WTC11 (cell line): ENCODE data around the gene USP4. TPM values are rescaled to one million over a fixed set of nuclear protein-coding genes. Genes with fewer than 3 reads are reported as not detected.

Experiments
- ATAC-seq: fragments of 200-7000 bp; cut with Tn5 transposase; 2 replicates; pipeline ENCODE4 v1.10.0; 2021; ENCODE audit warnings: mild to moderate bottlenecking, moderate library complexity
- CTCF ChIA-PET: fragments of 300-600 bp; sonication (Branson Sonifier 250); formaldehyde crosslinking; loops from one replicate; lab custom pipeline; 2021; ENCODE audit warnings: antibody characterized with exemption; lab: Charles Lee
- POLR2A ChIA-PET: fragments of 350-600 bp; sonication (Branson Sonifier 250); formaldehyde crosslinking; loops from one replicate; lab custom pipeline; 2021; ENCODE audit warnings: antibody characterized with exemption; lab: Charles Lee
- DNase-seq: peaks from one replicate; pipeline ENCODE4 v3.0.0; 2021; ENCODE audit warnings: low spot score
- H3K27ac Mint-ChIP-seq: 2 replicates; pipeline ENCODE4 v1.8.0; 2021; ENCODE audit warnings: mixed read lengths
- H3K27me3 Mint-ChIP-seq: 2 replicates; pipeline ENCODE4 v1.8.0; 2021; ENCODE audit warnings: low read depth, mild to moderate bottlenecking, moderate library complexity, mixed read lengths
- H3K36me3 Mint-ChIP-seq: 2 replicates; pipeline ENCODE4 v1.8.0; 2021; ENCODE audit warnings: mixed read lengths
- H3K4me1 Mint-ChIP-seq: 2 replicates; pipeline ENCODE4 v1.8.0; 2022; ENCODE audit warnings: mixed read lengths
- H3K4me3 Mint-ChIP-seq: 2 replicates; pipeline ENCODE4 v1.8.0; 2021; ENCODE audit warnings: mild to moderate bottlenecking, moderate library complexity, mixed read lengths
- H3K9me3 Mint-ChIP-seq: 2 replicates; pipeline ENCODE4 v1.8.0; 2021; ENCODE audit warnings: mixed read lengths
- AR ChIP-seq: fragments of 250-450 bp; sonication (Bioruptor Pico); IDR thresholded peaks from 2 replicates; pipeline ENCODE4 v1.9.0; 2021; ENCODE audit warnings: mild to moderate bottlenecking
- CDX4 ChIP-seq: fragments of 250-450 bp; sonication (Bioruptor Pico); IDR thresholded peaks from 2 replicates; pipeline ENCODE4 v1.9.0; 2021; ENCODE audit warnings: moderate library complexity, mild to moderate bottlenecking, inconsistent platforms, borderline replicate concordance
- CREB1 ChIP-seq: sonication (generic); formaldehyde crosslinking; IDR thresholded peaks from 2 replicates; pipeline ENCODE4 v1.8.0; 2023; ENCODE audit warnings: mild to moderate bottlenecking, missing genetic modification reagents
- CTCF ChIP-seq: fragments of 200-600 bp; IDR thresholded peaks from 2 replicates; pipeline ENCODE4 v1.8.0; 2022; ENCODE audit warnings: antibody characterized with exemption
- E2F5 ChIP-seq: sonication (generic); formaldehyde crosslinking; IDR thresholded peaks from 2 replicates; pipeline ENCODE4 v1.8.1; 2022; ENCODE audit warnings: mild to moderate bottlenecking, moderate library complexity, missing genetic modification reagents
- ELF4 ChIP-seq: sonication (generic); formaldehyde crosslinking; IDR thresholded peaks from 2 replicates; pipeline ENCODE4 v1.8.1; 2022; ENCODE audit warnings: low read depth, mild to moderate bottlenecking, moderate library complexity, missing genetic modification reagents
- ESRRA ChIP-seq: sonication (generic); formaldehyde crosslinking; IDR thresholded peaks from 2 replicates; pipeline ENCODE4 v1.8.1; 2022; ENCODE audit warnings: mild to moderate bottlenecking, missing genetic modification reagents, borderline replicate concordance
- JUN ChIP-seq: sonication (generic); formaldehyde crosslinking; IDR thresholded peaks from 2 replicates; pipeline ENCODE4 v1.8.0; 2023; ENCODE audit warnings: mild to moderate bottlenecking, missing genetic modification reagents
- MYBL2 ChIP-seq: sonication (generic); formaldehyde crosslinking; IDR thresholded peaks from 2 replicates; pipeline ENCODE4 v1.8.1; 2023; ENCODE audit warnings: mild to moderate bottlenecking, moderate library complexity, missing genetic modification reagents
- NFYB ChIP-seq: sonication (generic); formaldehyde crosslinking; conservative IDR thresholded peaks from 2 replicates; pipeline ENCODE4 v1.8.0; 2022; ENCODE audit warnings: low read depth, missing genetic modification reagents
- NR2C2 ChIP-seq: sonication (generic); formaldehyde crosslinking; IDR thresholded peaks from 2 replicates; pipeline ENCODE4 v1.8.0; 2022; ENCODE audit warnings: mild to moderate bottlenecking, missing genetic modification reagents
- RELA ChIP-seq: sonication (generic); formaldehyde crosslinking; IDR thresholded peaks from 2 replicates; pipeline ENCODE4 v1.8.1; 2022; ENCODE audit warnings: missing genetic modification reagents, mild to moderate bottlenecking, borderline replicate concordance
- TCF7 ChIP-seq: sonication (generic); formaldehyde crosslinking; IDR thresholded peaks from 2 replicates; pipeline ENCODE4 v1.8.0; 2022; ENCODE audit warnings: mild to moderate bottlenecking, low read depth, missing genetic modification reagents, moderate library complexity
- ZNF232 ChIP-seq: sonication (generic); formaldehyde crosslinking; IDR thresholded peaks from 2 replicates; pipeline ENCODE4 v1.8.0; 2022; ENCODE audit warnings: mild to moderate bottlenecking, missing genetic modification reagents
- ZNF281 ChIP-seq: sonication (generic); formaldehyde crosslinking; IDR thresholded peaks from 2 replicates; pipeline ENCODE4 v1.8.0; 2023; ENCODE audit warnings: mild to moderate bottlenecking, missing genetic modification reagents
- ZNF416 ChIP-seq: fragments of 250-450 bp; sonication (Bioruptor Pico); IDR thresholded peaks from 2 replicates; pipeline ENCODE4 v1.9.0; 2021; ENCODE audit warnings: mild to moderate bottlenecking, inconsistent platforms
- ZNF423 ChIP-seq: fragments of 250-450 bp; sonication (Bioruptor Pico); IDR thresholded peaks from 2 replicates; pipeline ENCODE4 v2.1.2; 2022; ENCODE audit warnings: mild to moderate bottlenecking, moderate library complexity
- ZNF532 ChIP-seq: fragments of 250-450 bp; sonication (Bioruptor Pico); IDR thresholded peaks from 2 replicates; pipeline ENCODE4 v1.9.0; 2021; ENCODE audit warnings: mild to moderate bottlenecking, borderline replicate concordance
- ZSCAN18 ChIP-seq: fragments of 250-450 bp; sonication (Bioruptor Pico); IDR thresholded peaks from 2 replicates; pipeline ENCODE4 v2.1.2; 2022; ENCODE audit warnings: mild to moderate bottlenecking, moderate library complexity
- total RNA-seq: library from RNA; stranded (reverse); gene quantifications from 3 replicates; pipeline ENCODE4 v1.2.3, GENCODE V29; 2021

Gene USP4
- total RNA-seq, 1 experiment from 2014 or later: 29.1 TPM

- TF ChIP-seq ELF4 (CRISPR knock-in tag): no peak
- TF ChIP-seq RELA (CRISPR knock-in tag): no peak
- no peak for TF ChIP-seq CDX4 (CRISPR knock-in tag)
- no peak for TF ChIP-seq CREB1 (CRISPR knock-in tag)
- TF ChIP-seq ZNF532 (CRISPR knock-in tag): no peak
- TF ChIP-seq JUN (CRISPR knock-in tag): no peak
- no peak for TF ChIP-seq ZSCAN18 (CRISPR knock-in tag)
- TF ChIP-seq ZNF423 (CRISPR knock-in tag): no peak
These were observed 11.7 kb upstream of the USP4 start (continued) for GRCh38 chr3:49351521-49352011.

- Mint-ChIP-seq H3K36me3 (peaks cover 4% of the 10 kb centered on the region; the same call in 1 of the 2 replicates), H3K27ac (no peak overlapping the region), H3K4me1 (peaks cover 3% of the 10 kb centered on the region; the same call in 1 of the 2 replicates), H3K27me3 (no peaks in the 10 kb centered on the region; the same call in 1 of the 2 replicates), H3K9me3 (peaks cover 3% of the 10 kb centered on the region), H3K4me3 (no peak overlapping the region)
- DNase-seq (no peak), ATAC-seq (no peak)
- ChIA-PET CTCF (interaction anchor here (3.1 kb wide), 1 partner anchor 10 kb away, joined by 25 read pairs; the partner anchor contains the start of gene USP4), POLR2A (interaction anchor here (0.8 kb wide), 1 partner anchor 10 kb away, joined by 3 read pairs; no protein-coding TSS in a partner anchor)
- TF ChIP-seq CTCF (no peak), TCF7 (CRISPR knock-in tag) (no peak), ZNF232 (CRISPR knock-in tag) (no peak), JUN (CRISPR knock-in tag) (no peak), E2F5 (CRISPR knock-in tag) (no peak), NFYB (no peak), AR (CRISPR knock-in tag) (no peak), ESRRA (no peak), ZNF416 (no peak), MYBL2 (CRISPR knock-in tag) (no peak), NR2C2 (no peak), RELA (CRISPR knock-in tag) (no peak), ZNF281 (no peak)
These were observed 9.7 kb upstream of the USP4 start for GRCh38 chr3:49349348-49350114.
